HUES64 (cell line): ENCODE results near the gene HSD17B11.
"Not testable (repeated sequence)": the region's sequence is repeated elsewhere in the genome, so short reads cannot be mapped to it uniquely, and the experiment has no call there.

Source experiments
- H3K27ac ChIP-seq: 2 replicates; pipeline ENCODE4 v1.7.0; 2013; ENCODE audit warnings: low read depth, low read length, inconsistent platforms
- H3K27me3 ChIP-seq: 2 replicates; pipeline ENCODE4 v1.6.1; 2013; ENCODE audit warnings: mild to moderate bottlenecking, low read length; ENCODE audit not compliant: insufficient read depth
- H3K36me3 ChIP-seq: 2 replicates; pipeline ENCODE4 v1.6.1; 2013; ENCODE audit warnings: mild to moderate bottlenecking, low read length; ENCODE audit not compliant: insufficient read depth
- H3K4me1 ChIP-seq: 2 replicates; pipeline ENCODE4 v1.6.1; 2013; ENCODE audit warnings: mild to moderate bottlenecking, low read length, moderate library complexity; ENCODE audit not compliant: insufficient read depth
- H3K4me3 ChIP-seq: 2 replicates; pipeline ENCODE4 v1.5.1; 2013; ENCODE audit warnings: mild to moderate bottlenecking, low read length, moderate library complexity
- H3K9ac ChIP-seq: 2 replicates; pipeline ENCODE4 v1.6.1; 2013; ENCODE audit warnings: mild to moderate bottlenecking, low read depth, low read length
- H3K9me3 ChIP-seq: 2 replicates; pipeline ENCODE4 v1.6.1; 2013; ENCODE audit warnings: low read depth, low read length; ENCODE audit not compliant: insufficient read depth
- WGBS: fragments of 150-250, 120-280 bp; methylation state at CpG from one replicate; pipeline ENCODE4 v1.1.7; 2013; ENCODE audit warnings: missing lambda C conversion rate; 5-methylcytosine and 5-hydroxymethylcytosine counted together

Gene HSD17B11

DNA sequence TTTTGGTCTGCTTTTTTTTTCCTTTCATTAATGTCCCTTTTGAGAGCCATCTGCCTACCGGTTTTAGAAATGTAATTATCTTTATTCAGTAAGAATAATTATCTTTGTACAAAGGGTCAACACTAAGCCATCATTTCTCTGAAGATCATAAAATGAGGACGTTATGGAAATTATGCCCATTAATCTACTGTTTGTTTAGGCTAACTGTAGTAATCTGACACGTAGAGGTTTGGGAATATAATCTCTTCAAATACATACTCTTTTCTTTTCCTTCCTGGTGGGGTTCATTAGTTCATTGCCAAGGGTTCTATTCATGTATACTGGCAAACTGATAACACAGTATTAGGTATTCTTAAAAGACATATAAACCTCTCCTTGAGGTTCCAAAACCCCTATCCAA is 64.5 kb downstream of the HSD17B11 start:
- no CpG with 5 or more reads among the region's 3 CpGs for WGBS
- Histone ChIP-seq H3K36me3 (no peaks in the 10 kb centered on the region), H3K27ac (no peak overlapping the region), H3K4me1 (no peaks in the 10 kb centered on the region), H3K9ac (no peak overlapping the region), H3K27me3 (no peaks in the 10 kb centered on the region), H3K4me3 (no peak overlapping the region), H3K9me3 (no peaks in the 10 kb centered on the region)

DNA sequence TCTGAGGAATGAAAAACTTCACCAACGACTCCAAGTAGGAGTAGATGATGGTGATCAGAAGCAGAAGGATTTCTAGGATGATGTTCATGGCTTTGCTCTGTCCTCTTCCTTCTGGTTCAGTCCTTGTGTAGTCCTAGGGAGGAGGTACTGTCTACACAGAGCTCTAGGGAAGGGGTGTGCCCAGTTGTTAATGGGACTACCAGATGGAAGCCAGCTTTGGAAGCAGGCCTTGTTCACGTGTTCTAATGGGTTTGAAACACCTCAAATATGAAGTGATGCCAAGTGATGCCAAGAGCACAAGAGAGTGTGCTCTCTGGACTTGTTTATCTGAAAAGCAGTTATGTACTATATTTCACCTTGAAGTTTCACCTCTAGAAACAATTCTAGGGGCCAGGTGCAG is 68.2 kb downstream of the HSD17B11 start, which contains the start of gene HSD17B13:
HSD17B13 (minus strand) TSS at position 129 of the 400 bp plus-strand sequence; CDS start at position 88, 41 bp downstream.
- no peak within 1 kb of the TSS for H3K9ac ChIP-seq
- WGBS, result 85% methylated on average over 2 of the region's 2 CpGs

DNA sequence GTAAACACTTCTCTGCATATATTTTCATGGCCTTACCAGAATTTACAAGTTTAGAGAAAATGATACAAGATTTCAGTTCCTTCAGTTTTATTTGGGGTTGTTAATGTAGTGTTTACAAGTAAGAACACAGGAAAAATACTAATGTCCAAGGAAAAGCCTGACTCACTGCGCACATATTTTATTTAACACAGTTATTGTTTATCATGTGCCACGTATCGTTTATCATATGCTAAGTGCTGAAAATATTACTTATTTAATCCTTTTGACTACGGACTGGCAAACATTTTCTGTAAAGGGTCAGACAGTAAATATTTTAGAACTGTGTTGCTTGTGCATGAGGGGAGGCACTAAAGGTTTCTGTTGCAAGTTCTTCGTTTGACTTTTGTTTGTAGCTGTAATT is 69.1 kb downstream of the HSD17B11 start:
- Histone ChIP-seq H3K36me3 (no peaks in the 10 kb centered on the region), H3K4me1 (no peaks in the 10 kb centered on the region), H3K27ac (no peak overlapping the region), H3K9ac (no peak overlapping the region), H3K27me3 (no peaks in the 10 kb centered on the region), H3K9me3 (no peaks in the 10 kb centered on the region), H3K4me3 (no peak overlapping the region)
- WGBS, result 85% methylated on average over 5 of the region's 5 CpGs

More for the DNA sequence above, 68.2 kb downstream of the HSD17B11 start, which contains the start of gene HSD17B13:
- H3K4me3 ChIP-seq, result no peak within 1 kb of the TSS
- no peaks in the 10 kb centered on the region for H3K4me1 ChIP-seq
- no peaks in the 10 kb centered on the region for H3K9me3 ChIP-seq
- no peaks in the 10 kb centered on the region for H3K36me3 ChIP-seq
- H3K27me3 ChIP-seq, result no peaks in the 10 kb centered on the region
- no peak within 1 kb of the TSS for H3K27ac ChIP-seq

DNA sequence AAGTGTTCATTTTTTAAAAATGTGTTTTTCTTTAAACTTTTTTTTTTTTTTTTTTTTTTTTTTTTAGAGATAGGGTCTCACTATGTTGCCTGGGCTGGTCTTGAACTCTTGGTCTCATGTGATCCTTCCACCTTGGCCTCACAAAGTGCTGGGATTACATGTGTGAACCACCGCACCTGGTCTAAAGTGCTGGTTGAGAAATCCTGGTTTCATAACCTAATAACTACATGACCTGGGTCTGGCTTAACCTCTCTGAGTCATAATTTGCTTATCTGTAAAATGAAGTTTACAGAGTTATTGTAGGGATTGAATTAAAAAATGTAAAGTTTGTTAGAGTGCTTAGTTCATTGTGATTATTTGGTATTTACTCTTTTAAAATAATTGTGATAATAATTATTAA is 73.5 kb downstream of the HSD17B11 start:
- no peaks in the 10 kb centered on the region for H3K4me1 ChIP-seq
- no peaks in the 10 kb centered on the region for H3K9me3 ChIP-seq
- H3K27me3 ChIP-seq, result no peaks in the 10 kb centered on the region
- no peaks in the 10 kb centered on the region for H3K36me3 ChIP-seq
- 100% methylated on average over 1 of the region's 1 CpG for WGBS
- H3K4me3 ChIP-seq, result no peak overlapping the region
- no peak overlapping the region for H3K9ac ChIP-seq
- H3K27ac ChIP-seq, result no peak overlapping the region

DNA sequence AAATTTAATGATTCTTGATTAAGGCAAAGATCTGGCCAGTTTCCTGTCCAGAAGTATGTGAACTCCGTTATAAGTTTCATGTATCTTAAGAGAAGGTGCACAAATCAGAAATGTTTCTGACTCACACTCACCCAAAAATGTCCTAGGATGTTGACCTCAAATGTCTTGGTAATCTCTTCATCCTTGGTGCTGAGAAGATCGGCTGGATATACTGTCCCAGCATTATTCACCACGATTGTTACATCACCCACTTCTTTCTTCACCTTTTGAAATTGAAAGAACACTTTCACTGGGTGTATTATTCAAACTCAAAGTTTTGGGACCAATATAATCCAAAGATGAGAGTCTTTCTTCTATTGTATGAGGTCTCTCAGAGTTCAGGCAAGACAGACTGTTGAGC is 74.0 kb downstream of the HSD17B11 start:
- Histone ChIP-seq H3K27ac (no peak overlapping the region), H3K9ac (no peak overlapping the region), H3K4me1 (no peaks in the 10 kb centered on the region), H3K4me3 (no peak overlapping the region), H3K27me3 (no peaks in the 10 kb centered on the region), H3K36me3 (no peaks in the 10 kb centered on the region), H3K9me3 (no peaks in the 10 kb centered on the region)
- WGBS, result 93% methylated on average over 3 of the region's 3 CpGs

DNA sequence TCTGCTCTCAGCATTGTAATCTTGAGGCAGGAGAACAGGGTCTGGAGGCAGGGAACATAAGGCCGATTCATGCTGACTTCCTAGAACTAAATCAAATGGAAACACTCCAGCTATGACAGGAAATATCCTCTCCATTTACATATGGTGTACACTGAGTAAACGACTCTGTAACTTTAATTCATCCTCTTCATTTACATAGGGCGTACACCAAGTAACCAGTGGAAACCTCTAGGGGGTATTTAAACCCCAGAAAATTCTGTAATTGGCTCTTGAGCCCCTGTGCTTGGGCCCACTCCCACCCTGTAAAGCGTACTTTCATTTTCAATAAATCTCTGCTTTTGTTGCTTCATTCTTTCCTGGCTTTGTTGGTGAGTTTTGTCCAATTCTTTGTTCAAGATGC is 76.0 kb downstream of the HSD17B11 start:
- not testable (repeated sequence) for H3K4me3 ChIP-seq, H3K36me3 ChIP-seq, H3K4me1 ChIP-seq, H3K9ac ChIP-seq, H3K27ac ChIP-seq, H3K27me3 ChIP-seq, H3K9me3 ChIP-seq
- 89% methylated on average over 4 of the region's 4 CpGs for WGBS

DNA sequence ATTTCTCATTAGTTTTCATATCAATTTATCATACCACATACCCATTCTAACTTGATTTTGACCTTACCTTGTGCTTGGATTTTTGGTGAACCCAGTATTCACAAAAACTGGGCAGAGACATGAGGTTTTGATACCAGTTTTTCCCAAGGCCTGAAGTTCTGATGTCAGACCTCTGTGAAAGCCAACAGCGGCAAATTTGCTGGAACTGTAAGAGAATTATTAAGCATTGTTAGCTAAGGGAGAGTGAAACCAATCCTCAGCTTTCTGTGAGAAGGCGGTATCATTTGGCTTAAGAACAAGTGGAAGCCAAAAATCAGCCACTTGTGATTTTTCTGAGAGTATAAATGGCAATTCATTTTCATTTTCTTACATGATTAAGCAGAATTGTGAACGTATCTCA is 77.2 kb downstream of the HSD17B11 start:
- Histone ChIP-seq H3K9ac (no peak overlapping the region), H3K4me3 (no peak overlapping the region), H3K9me3 (no peaks in the 10 kb centered on the region), H3K36me3 (no peaks in the 10 kb centered on the region), H3K27me3 (no peaks in the 10 kb centered on the region), H3K27ac (no peak overlapping the region), H3K4me1 (no peaks in the 10 kb centered on the region)
- 98% methylated on average over 2 of the region's 3 CpGs for WGBS

DNA sequence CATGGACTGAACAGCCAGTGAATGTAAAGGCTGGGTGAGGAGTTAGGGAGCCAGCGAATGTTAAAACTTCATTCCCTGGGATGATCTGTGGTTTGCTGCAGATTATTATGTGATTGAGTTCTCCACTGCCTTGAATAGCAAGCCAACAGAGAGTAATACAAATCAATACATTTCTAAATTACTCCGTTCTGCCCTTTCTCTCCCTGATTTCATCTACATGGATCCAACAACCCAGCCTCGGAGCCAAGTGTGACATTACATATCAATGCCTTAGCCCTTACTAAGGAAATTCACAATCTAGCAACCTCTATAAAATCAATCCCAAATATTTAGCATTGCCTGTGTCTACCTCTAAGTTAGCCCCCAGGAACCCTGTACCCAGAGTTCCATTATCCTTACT is 79.3 kb downstream of the HSD17B11 start:
- Histone ChIP-seq H3K4me3 (no peak overlapping the region), H3K36me3 (no peaks in the 10 kb centered on the region), H3K27me3 (no peaks in the 10 kb centered on the region), H3K4me1 (no peaks in the 10 kb centered on the region), H3K9ac (no peak overlapping the region), H3K9me3 (no peaks in the 10 kb centered on the region), H3K27ac (no peak overlapping the region)
- WGBS, result 93% methylated on average over 3 of the region's 3 CpGs

DNA sequence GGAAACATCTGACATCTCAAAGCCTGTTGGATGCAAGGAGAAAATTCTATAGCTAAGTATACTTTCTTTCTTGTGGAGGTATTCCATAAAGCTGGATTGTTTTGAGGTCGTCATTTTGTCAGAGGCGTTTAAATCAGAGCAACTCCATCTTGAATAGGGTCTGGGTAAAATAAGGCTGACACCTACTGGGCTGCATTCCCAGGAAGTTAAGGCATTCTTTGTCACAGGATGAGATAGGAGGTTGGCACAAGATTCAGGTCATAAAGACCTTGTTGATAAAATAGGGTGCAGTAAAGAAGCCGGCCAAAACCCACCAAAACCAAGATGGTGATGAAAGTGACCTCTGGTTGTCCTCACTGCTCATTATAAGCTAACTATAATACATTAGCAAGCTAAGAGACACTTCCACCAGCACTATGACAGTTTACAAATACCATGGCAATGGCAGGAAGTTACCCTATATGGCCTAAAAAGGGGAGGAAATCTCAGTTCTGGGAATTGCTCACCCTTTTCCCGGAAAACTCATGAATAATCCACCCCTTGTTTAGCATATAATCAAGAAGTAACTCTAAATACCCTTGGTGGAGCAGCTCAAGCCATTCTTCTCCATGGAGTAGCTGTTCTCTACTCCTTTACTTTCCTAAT is 80.2 kb downstream of the HSD17B11 start:
- Histone ChIP-seq H3K4me1 (no peaks in the 10 kb centered on the region), H3K36me3 (no peaks in the 10 kb centered on the region), H3K4me3 (no peak overlapping the region), H3K27me3 (no peaks in the 10 kb centered on the region), H3K9ac (no peak overlapping the region), H3K27ac (no peak overlapping the region), H3K9me3 (no peaks in the 10 kb centered on the region)
- WGBS, result 93% methylated on average over 4 of the region's 4 CpGs

DNA sequence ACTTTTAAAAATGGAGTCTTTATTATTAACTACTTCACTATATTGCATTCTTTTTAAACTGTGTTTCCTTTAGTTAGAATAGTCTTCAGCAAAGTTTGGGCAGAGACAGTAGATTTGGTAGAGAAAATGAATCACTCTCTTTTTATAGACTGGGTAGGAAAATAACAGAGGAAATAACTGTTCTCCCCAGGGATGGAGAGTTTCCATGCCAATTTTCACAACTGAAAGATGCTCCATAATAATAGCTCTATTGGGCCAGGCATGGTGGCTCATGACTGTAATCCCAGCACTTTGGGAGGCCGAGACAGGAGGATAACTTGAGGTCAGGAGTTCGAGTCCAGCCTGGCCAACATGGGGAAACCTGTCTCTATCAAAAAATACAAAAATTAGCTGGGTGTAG is 81.4 kb downstream of the HSD17B11 start:
- H3K27me3 ChIP-seq, result no peaks in the 10 kb centered on the region
- H3K27ac ChIP-seq, result no peak overlapping the region
- no peak overlapping the region for H3K9ac ChIP-seq
- no peaks in the 10 kb centered on the region for H3K9me3 ChIP-seq
- H3K4me3 ChIP-seq, result no peak overlapping the region
- no peaks in the 10 kb centered on the region for H3K36me3 ChIP-seq
- no peaks in the 10 kb centered on the region for H3K4me1 ChIP-seq
- 94% methylated on average over 2 of the region's 2 CpGs for WGBS

DNA sequence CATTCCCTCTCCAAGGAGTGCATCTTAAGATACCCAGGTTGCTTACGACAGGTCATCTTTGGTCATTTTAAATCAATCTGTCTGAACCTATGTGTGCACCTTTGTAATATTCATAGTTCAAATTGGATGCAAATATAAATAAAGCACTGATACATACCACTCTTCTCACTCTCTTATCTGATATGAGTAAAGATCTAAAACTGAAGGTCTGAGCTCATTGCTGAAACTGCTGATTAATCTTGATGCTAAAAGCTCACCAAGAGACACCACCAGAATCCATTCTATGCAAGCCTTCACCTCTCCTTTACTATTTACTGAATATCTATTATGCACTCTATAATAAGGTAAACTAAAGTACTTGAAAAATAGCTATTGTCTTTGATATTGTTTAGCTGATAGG is 84.9 kb downstream of the HSD17B11 start:
- WGBS, result 95% methylated on average over 1 of the region's 1 CpG
- H3K27ac ChIP-seq, result no peak overlapping the region

DNA sequence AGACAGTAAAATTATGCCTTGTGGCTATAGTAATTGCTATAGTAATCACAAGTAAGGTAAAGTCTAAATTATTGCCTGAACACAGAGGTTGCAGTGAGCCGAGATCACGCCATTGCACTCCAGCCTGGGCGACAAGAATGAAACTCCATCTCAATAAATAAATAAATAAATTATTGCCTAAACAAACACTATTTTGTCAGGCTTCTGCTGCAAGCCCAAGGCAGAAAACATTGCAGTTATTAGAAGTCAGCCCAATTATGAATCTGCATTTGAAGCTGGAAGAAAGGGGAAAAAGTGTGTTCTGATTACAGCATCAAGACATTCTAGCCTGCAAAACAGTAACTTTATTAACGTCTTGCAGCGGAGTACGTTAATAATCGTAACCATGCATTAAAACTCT is 85.4 kb downstream of the HSD17B11 start:
- 95% methylated on average over 7 of the region's 7 CpGs for WGBS
- no peaks in the 10 kb centered on the region for H3K36me3 ChIP-seq
- no peaks in the 10 kb centered on the region for H3K27me3 ChIP-seq
- no peak overlapping the region for H3K27ac ChIP-seq
- no peak overlapping the region for H3K9ac ChIP-seq
- no peak overlapping the region for H3K4me3 ChIP-seq
- H3K9me3 ChIP-seq, result no peaks in the 10 kb centered on the region
- no peaks in the 10 kb centered on the region for H3K4me1 ChIP-seq

More for the DNA sequence above, 84.9 kb downstream of the HSD17B11 start:
- H3K9ac ChIP-seq, result no peak overlapping the region
- no peaks in the 10 kb centered on the region for H3K4me1 ChIP-seq
- no peak overlapping the region for H3K4me3 ChIP-seq
- no peaks in the 10 kb centered on the region for H3K9me3 ChIP-seq
- H3K27me3 ChIP-seq, result no peaks in the 10 kb centered on the region
- no peaks in the 10 kb centered on the region for H3K36me3 ChIP-seq
